HG02678 (cell line): ENCODE measurements around the gene RBM39.
"Not testable (repeated sequence)": the region's sequence is repeated elsewhere in the genome, so short reads cannot be mapped to it uniquely, and the experiment has no call there.

Experiments used
- ATAC-seq: cut with Tn5 transposase; IDR thresholded peaks from one replicate; pipeline ENCODE4 v1.9.1; 2021; ENCODE audit warnings: mild to moderate bottlenecking, moderate library complexity; ENCODE audit not compliant: unreplicated experiment

RBM39 gene

GRCh38 chr20:35729836-35730582, 12.1 kb downstream of the RBM39 start:
- no peak for ATAC-seq

GRCh38 chr20:35729283-35729807, 12.7 kb downstream of the RBM39 start:
- no peak for ATAC-seq

- no peak for ATAC-seq
Observed at GRCh38 chr20:35726842-35727711, 15.0 kb downstream of the RBM39 start.

GRCh38 chr20:35724321-35725230, 17.5 kb downstream of the RBM39 start:
- ATAC-seq: no peak

- ATAC-seq: not testable (repeated sequence)
Observed at GRCh38 chr20:35723652-35724320, 18.3 kb downstream of the RBM39 start.

GRCh38 chr20:35723275-35723639, 18.8 kb downstream of the RBM39 start:
- ATAC-seq: not testable (repeated sequence)

- ATAC-seq: no peak
Observed at GRCh38 chr20:35721621-35722020, 20.4 kb downstream of the RBM39 start.

- no peak for ATAC-seq
Observed at GRCh38 chr20:35721219-35721618, 20.8 kb downstream of the RBM39 start.

GRCh38 chr20:35720165-35721123, 21.6 kb downstream of the RBM39 start:
- ATAC-seq: no peak

- no peak for ATAC-seq
Observed at GRCh38 chr20:35719717-35720116, 22.3 kb downstream of the RBM39 start.

GRCh38 chr20:35718972-35719635, 23.0 kb downstream of the RBM39 start:
- no peak for ATAC-seq

GRCh38 chr20:35718321-35718720, 23.7 kb downstream of the RBM39 start:
- not testable (repeated sequence) for ATAC-seq

- ATAC-seq: no peak
Observed at GRCh38 chr20:35716330-35716729, 25.7 kb downstream of the RBM39 start.

GRCh38 chr20:35715652-35716051, 26.4 kb downstream of the RBM39 start:
- no peak for ATAC-seq

- no peak for ATAC-seq
Observed at GRCh38 chr20:35714127-35714526, 27.9 kb downstream of the RBM39 start.

- not testable (repeated sequence) for ATAC-seq
Observed at GRCh38 chr20:35713120-35713519, 28.9 kb downstream of the RBM39 start.

- ATAC-seq: no peak
Observed at GRCh38 chr20:35711588-35712209, 30.4 kb downstream of the RBM39 start.
